GM21737 (cell line): ENCODE measurements around the gene ZNF212.

Experiments used
- ATAC-seq: cut with Tn5 transposase; IDR thresholded peaks from one replicate; pipeline ENCODE4 v1.9.1; 2021; ENCODE audit warnings: mild to moderate bottlenecking, moderate library complexity; ENCODE audit not compliant: unreplicated experiment

Gene ZNF212

DNA sequence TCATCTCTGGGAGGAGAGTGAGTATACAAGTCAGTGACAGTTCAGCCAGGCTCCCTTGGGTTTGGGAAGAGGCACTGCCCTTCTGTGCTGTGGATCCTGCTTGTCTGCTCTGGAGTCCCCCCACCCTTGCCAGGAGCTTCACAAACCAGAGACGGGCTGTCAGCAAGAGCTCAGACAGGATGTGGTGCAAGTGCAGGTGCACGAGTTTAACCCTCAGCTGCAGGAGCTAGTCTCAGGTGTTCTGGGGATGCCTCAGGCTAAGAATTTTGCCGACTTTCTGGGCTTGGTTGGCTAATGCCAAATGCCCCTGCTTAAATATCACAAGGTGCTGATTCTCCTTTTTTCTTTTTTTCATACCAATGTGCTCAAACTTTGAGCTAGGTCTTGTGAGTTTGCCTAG, 44.9 kb downstream of the ZNF212 start:
- ATAC-seq: no peak

DNA sequence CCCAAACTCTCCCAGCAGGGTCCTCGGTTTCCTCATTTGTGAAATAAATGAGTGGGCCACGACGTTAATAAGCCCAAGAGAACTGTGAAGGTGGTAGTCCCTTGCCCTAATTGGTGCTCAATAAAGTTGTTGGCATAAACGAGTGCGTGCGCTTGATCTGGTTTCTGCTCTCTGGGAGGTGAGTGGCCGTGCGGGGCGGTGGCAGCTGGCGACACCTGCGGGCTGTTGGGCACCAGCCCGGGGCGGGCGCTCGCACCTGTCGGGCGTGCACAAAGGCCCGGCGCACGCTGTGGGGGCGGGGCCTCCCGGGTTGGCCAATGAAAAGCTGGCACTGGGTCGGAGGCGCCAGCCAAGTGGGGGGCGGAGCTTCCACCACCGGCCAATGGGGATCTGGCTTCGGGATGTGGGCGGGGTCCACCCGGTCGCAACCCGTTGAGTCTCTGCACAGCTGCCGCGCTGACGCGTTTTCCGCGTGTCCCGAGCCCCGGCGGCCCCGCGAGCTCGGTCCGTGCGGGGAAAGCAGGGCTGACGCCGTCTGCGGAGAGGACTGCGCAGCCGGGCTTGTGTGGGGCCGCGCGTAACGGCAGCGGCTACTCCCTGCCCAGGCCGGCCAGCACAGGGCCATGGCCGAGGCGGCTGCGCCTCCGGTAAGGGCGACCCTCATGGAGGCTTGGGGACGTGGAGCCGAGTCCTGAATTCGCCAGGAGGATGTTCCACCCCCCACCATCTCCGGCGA, 45.6 kb downstream of the ZNF212 start:
- peak; percentile 98 for ATAC-seq

DNA sequence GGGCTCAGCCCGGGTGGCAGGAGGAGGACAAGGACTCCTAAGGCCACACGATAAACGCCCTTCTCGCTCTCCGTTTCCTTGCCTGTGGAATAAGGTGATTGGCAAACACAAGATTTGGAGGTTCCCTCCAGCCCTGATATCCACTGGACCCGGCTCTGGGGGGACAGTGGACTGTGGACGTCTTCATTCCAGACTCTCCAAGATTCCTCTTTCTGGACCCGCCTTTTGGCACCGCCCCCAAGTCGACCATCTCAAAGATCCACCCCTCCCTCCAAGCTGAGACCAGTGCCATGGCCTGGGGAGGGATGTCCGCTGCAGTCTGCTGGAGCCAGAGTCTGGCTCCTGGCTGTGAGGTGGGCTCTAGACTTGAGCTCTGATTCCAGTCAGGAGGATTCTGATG, 46.2 kb downstream of the ZNF212 start:
- no peak for ATAC-seq

DNA sequence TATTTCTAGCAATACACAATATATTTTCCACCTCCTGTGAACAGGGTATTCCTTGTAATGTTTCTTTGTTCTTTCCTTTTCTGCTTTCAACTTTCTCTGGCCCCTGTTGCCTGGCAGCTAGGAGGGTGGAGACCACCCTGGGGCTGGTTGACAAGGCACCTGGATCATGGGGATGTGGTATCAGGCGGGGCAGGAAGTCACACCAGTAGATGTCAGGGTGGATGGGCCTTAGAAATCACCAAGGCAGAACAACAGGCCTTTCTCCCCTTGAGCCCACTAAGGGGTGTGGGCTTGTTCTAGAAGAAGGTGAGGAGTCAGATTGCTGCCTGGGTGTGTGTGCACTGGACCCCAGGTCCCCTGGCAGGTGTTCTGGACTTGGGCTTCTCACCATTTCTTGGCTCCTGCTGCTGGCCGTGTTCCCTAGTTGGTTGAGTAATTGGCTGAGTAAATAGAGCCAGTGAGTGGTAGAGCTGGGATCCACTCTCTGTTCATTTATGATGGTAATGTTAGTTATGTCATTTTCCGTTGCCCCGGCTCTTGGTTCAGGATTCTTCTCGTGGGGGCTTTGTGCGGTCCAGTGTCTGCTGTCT, 47.5 kb downstream of the ZNF212 start:
- no peak for ATAC-seq

DNA sequence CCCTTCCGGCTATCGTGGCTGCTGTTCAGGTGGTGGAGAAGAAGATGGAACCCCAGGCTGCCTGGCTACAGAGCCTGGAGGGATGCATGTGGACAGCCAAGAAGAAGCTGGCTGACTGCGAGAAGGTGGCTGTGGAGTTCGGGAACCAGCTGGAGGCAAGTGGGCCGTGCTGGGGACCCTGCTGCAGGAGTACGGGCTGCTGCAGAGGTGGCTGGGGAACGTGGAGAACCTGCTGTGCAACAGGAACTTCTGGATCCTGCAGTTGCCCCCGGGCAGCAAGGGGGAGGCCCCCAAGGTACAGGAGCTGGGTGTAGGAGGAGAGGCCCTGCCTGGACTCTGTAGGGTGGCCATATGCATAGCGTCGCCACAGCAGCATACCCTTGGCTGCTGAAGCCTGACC, 48.2 kb downstream of the ZNF212 start:
- no peak for ATAC-seq

DNA sequence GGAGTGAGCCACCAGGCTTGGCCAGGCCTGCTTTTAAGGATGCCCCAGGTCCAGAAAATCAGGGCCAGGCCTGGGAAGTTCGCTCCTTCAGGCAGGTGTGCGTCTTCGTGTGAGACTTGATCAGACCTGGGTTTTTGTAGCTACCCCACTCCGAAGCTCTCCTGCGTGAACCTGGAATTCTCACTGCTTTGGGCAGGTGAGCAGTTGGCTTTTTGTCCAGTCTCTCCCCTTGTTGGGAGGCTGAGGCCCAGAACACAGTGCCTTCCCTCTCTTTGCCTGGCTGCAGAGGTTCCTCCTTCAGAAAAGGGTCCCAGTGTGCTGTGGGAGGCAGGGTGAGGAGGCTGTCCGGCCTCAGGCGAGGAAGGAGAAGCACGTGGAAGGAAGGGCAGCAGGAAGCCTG, 49.8 kb downstream of the ZNF212 start:
- no peak for ATAC-seq

DNA sequence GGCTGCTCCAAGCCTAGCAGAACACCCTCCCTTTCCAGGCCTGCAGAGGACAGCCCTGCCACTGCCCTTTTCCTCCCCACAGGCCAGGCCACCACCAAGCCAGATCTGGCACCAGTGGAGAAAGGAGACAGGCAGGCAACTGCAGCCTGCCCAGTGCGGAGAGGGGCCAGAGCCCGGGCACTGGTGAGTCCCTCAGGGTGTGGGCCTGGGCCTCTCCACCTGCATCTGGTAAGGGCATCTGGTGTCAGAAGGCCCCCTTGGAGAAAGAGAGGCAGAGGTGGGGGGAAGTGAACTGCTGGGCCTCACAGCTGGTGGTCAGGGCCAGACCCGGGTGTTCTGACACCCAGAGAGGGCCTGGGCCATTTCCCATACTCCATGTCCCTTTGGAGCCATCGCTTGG, 50.4 kb downstream of the ZNF212 start:
- no peak for ATAC-seq

DNA sequence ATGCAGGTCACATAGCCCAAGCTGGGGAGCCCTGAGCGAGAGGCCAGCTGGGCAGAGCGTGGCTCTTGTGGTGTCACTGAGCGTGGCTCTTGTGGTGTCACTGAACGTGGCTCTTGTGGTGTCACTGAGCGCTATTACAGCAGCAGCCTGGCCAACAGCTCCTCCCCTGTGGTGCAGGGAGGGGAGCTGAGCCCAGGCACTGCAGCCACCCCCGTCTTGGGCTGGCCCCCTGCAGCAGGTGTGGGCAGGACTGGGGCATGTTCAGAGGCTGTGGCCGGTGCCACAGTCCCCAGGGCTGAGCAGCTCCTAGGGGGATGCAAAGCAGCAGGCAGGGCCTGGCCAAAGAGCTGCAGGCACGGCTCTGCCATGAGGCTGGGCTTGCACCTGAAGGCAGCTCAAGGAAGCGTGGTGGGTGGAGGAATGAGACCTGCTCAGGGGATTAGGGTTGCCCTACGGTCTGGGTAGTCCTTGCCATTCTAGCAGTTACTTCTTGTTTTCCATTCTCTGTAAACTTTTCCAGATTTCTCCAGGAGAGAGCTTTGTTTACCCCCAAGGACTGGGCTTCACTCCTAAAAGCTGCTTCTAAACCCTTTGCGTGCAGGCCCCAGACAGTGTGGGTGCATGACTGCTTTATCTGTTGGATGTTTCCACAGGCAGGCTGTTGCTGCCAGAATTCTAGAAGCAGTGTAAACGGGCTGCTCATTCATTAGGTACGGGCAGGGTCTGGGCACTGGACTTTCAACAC, 51.8 kb downstream of the ZNF212 start:
- ATAC-seq: no peak

DNA sequence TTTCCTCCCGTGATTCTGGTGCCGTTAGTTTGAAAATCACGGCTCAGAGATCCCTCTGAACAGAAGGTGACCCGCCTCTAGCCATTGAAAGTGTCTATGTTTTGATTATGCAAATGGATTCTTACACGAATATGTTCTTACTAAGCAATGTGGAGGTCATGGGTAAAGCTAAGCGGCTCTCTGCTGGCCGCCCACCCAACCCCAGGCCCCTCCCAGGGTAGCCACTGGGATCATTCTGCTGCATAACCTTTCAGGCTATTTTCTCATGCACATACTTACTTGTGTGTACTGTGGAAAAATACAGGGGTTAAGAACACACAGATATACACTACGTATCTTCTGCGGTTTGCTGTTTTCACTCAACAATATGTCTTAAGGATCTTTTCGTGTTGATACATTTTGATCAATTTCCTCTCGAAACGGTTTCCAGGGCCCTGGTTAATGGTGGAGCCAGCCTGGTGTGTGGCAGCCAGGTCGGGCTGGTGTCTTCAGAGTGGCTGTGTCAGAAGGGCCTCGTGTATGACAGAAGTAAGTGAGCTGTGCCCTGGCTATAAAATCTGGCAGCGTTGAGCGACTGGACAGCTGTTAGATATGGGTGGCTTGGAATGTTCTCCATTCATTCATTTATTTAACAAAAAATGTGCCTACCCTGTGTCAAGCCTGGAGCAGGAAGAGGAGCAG, 52.5 kb downstream of the ZNF212 start:
- ATAC-seq: no peak

DNA sequence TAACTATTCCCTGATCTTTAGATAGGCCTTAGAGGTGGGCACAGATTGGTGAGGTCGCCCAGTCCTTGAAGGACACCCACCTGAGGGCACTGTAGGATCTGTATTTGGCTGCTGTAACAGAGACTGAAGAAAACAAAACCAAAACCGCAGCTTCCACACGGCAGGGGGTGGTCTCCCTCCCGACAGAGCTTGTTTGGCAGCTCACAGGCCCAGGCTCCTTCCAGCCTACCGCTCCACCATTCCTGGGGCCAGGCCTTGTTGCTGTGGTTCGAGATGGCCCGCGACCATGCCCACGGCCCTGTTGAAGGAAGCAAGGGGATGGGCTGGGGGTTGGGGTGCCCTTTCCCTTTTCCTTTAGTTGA, 53.0 kb downstream of the ZNF212 start:
- no peak for ATAC-seq

DNA sequence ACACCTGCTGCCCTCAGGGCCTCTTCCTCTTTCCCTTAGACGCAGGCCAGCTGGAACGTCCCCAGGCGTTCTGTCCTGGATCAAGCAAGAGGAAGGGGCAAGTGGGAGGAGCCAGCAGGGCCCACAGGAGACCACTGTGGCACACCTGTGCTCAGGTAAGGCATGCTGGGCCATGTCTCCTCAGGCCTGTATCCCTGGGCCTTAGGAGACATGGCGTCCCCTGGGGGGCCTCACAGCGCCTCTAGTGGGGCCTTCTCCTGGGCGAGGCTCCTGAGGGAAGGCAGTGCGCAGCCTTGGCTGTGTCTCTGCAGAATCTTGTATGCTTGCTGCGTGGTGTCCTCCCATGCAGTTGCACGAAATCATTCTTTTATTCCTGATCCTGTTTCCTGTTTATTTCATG, 53.9 kb downstream of the ZNF212 start:
- no peak for ATAC-seq

DNA sequence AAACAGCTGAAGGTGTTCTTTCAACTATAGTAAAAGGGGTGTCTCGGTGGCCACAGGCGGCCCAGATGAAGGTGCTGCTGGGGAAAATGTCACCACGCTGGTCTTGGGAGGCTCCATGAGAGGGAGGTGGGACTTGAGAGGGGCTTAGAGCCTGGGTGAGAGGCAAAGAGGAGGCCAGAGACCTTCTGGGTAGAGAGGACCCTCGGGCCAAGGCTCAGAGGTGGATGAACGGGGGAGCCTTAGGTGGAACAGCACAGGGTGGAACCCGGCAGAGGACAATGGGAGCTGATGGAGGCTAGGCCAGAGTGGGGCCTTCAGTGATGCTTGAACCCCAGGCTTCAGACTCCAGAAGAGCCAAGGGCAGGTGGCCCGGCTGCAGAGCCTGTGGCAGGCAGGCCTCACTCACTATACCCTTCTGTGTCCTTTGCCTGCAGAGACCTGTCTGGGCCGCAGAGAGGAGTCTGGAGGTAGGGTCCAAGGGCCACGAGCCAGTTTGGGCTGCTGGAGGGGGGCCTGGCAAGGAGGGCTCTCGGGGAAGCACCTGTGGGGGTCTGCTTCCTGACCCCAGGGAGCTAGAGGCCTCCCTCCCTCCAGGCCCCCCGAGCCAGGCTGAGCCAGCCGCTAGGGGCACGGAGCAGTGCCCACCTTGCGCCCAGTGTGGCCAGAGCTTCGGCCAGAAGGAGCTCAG, 54.6 kb downstream of the ZNF212 start:
- ATAC-seq: no peak

DNA sequence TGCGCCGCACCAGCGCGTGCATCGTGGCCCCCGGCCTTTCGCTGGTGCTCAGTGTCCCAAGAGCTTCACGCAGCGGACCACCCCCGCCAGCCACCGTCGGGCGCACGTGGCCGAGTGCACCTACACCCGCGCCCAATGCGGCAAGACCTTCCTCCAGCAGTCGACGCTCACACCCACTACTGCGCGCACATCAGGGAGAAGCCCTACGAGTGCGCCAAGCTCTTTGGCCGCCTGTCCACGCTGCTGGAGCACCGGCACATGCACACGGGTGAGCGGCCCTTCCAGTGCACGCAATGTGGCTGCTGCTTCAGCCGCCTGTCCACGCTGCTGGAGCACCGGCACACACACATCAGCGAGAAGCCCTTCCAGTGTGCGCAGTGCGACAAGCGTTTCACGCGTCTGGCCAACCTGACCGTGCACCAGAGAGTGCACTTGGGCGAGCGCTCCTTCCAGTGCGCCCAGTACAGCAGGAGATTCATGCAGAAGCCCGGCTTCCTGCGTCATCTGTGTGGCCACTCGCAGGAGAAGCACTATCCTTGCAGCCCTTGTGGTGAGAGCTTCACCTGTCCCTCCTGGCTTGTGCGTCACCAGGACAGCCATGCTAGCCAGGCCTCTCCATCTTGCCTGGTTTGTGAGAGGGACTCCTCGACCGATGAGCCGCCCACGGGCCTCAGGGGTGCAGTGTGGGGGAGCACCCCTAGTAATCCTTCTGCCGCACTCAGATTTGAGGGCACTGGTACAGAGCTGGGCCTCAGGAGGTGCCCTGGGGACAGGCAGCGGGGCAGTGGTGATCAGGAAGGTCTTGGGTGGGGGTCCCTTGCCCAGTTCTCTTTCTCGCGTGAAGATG, 55.4 kb downstream of the ZNF212 start:
- no peak for ATAC-seq

DNA sequence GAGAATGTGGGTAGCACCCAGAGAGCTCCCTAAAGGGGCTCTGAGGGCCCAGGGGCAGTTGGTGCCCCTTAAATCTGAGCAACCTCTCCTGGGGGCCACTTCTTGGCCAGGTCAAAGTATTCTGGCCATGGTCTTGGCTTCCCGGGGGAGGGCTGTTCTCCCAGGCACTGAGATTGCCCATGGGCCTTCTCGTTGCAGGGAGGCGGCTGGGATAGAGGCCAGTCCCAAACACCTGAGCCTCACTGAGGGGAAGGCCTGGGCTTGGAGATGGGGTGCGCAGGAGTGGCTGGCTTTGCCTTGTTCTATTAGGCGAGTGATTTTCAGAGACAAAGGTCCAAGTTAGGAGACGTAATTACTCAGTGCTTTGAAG, 56.0 kb downstream of the ZNF212 start:
- no peak for ATAC-seq

DNA sequence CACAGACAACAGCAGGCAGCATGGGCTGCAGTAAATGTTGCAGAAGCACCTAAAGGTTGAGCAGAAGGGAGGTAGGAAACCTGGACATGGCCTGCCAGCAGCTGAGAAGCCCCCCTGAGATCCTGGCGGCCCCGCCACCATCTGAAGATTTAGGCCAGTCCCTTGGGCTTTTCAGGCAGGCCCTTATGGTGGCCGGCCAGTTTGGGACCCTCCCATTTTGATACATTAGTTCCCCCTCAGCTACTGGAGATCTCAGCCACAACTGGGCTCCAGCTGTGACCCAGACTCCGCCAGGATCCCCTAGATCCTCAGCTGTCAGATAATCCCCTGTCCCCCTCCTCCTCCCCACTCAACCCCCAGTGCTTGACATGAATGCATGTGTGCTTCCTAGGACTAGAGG, 56.9 kb downstream of the ZNF212 start:
- no peak for ATAC-seq

DNA sequence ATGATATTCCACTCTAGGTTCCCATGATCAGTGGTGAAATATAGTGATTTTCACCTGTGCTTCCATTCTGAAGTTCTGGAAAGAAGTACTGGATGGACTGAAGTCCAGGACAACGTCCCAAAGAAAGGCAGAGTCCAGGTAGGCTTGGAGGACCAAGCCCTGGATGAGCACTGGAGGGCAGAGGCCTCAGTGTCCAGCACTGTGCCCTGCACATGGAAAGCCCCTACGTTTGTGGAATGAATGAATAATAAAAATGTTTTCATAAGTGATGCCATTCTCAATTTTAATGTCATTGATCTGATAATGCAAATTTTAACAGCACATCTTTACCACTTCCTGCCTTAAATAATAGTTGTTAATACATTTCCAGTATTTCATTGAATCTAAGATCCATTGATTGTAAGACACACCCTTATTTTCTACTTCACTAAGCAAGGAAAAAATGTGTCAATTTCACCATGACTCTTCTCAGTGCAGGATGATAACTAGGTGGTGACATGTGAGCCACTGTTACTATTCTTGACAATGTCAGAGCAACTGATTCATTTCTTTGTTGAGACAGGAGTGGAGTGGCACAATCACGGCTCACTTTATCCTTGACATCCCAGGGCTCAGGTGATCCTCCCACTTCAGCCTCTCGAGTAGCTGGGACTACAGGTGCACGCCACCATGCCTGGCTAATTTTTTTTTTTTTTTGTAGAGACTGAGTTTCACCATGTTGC, 57.7 kb downstream of the ZNF212 start:
- ATAC-seq: no peak

DNA sequence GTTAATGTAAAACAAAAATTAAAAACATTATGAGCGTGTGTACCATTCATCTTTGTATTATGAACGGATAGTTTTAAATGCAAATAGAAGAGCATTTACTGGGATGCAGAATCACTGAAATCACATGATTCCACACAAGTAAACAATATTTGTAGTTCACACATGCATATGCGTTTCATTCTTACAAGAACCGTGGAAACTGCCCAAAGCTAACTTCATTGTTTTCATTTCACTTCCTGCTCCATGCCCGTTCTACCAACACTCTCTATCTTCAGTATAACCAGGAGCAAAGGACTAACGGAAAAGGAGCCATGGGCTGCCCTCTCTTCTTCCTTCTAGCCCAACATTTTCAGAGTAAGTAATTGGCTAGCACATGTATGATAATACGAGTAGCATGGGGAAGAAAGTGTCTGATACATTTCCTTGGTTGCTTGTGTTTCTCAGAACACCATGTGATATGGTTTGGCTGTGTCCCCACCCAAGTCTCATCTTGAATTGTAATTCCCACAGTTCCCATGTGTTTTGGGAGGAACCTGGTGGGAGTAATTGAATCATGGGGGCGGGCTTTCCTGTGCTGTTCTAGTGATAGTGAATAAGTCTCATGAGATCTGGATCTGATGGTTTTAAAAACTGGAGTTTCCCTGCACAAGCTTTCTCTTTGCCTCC, 61.3 kb downstream of the ZNF212 start:
- no peak for ATAC-seq

DNA sequence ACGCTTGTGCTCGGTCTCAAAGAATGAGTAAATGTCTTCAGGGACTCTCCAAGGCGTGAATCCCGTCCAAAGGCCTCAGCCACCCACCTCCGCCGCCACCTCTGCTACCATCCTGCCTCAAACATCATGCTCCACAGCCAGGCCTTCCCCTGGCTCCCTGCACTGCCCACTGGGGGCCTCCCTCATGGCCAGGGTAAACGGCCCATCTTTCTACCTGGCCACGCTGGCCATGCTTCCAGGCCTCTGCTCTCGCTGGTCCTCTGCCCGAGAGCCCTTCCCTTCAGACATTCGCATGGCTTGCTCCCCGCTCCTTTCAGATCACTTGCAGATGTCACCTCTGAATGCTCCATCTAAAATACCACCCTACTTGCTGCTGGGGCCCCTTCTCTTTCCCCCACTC, 62.8 kb downstream of the ZNF212 start:
- no peak for ATAC-seq

DNA sequence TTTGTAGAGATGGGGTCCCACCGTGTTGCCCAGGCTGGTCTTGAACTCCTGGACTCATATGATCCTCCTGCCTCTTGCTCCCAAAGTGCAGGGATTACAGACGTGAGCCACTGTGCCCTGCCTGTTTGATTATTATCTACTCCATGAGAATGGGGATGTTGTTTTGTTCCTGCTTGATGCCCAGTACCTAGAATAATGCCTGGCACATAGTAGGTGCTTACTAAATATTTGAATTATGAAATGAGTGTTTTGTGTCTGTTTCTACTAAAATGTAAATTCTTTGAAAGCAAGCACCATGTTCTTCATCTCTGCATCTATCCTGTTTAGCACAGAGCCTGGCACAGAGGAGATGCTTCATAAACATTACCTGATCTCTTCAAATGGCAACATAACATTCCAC, 63.4 kb downstream of the ZNF212 start:
- no peak for ATAC-seq
